Measurements from ENCODE around the gene MMP14. TPM values are rescaled to one million over a fixed set of nuclear protein-coding genes. Genes with fewer than 3 reads are reported as not detected.

MMP14 gene
- total RNA-seq (2022), result 57.2 and 62.9 TPM in 2 replicates
- percentile 66 among the genes with signal in this experiment for Bru-seq, nascent RNA
- BruChase-seq, experiment 1, labeled RNA remaining after a 2-hour chase, result percentile 78 among the genes with signal in this experiment
- BruChase-seq, experiment 2, labeled RNA remaining after a 6-hour chase, result percentile 89 among the genes with signal in this experiment
- long read RNA-seq, partial matches to known transcripts, result 0 of 2 reads
- long read RNA-seq, other reads (novel, unspliced or antisense), result 1 of 2 reads

GRCh38 chr14:22836301-22837113 is at the start of gene MMP14:
Gene MMP14 (plus strand): TSS chr14:22836585. CDS start chr14:22836818, 233 bp downstream.
- Mint-ChIP-seq H3K27me3 (ENCODE audit: insufficient read depth, unreplicated experiment) (no peaks in the 10 kb centered on the region), H3K4me1 (ENCODE audit: low read depth, unreplicated experiment) (peaks cover 17% of the 10 kb centered on the region), H3K4me3 (ENCODE audit: unreplicated experiment) (peak within 1 kb of the TSS; percentile 85), H3K36me3 (ENCODE audit: insufficient read depth, unreplicated experiment) (peaks cover 57% of the 10 kb centered on the region), H3K9me3 (ENCODE audit: unreplicated experiment) (no peaks in the 10 kb centered on the region), H3K27ac (ENCODE audit: unreplicated experiment) (peak within 1 kb of the TSS; percentile 87)
- Histone ChIP-seq H3K4me3 (ENCODE audit: low read depth, low read length) (peak within 1 kb of the TSS; percentile 74), H3K27me3 (replicated peaks; ENCODE audit: control insufficient read depth, insufficient read depth, low read length) (no peaks in the 10 kb centered on the region), H3K4me1 (peaks cover 16% of the 10 kb centered on the region), H3K36me3 (ENCODE audit: control insufficient read depth, insufficient read depth, low read length) (peaks cover 4% of the 10 kb centered on the region), H3K9me3 (no peaks in the 10 kb centered on the region)
- ChIA-PET POLR2A (interaction anchor here (0.8 to 1.6 kb wide), 4 partner anchors 11 to 24 kb away, joined by 5 to 13 read pairs (median 9); no protein-coding TSS in a partner anchor), CTCF (interaction anchor here (0.6 to 4.5 kb wide), 12 partner anchors 12 to 1530 kb away, joined by 3 to 22 read pairs (median 4); partner anchors contain the start of gene SLC7A7)
- intact Hi-C loops (cut with micrococcal nuclease; ENCODE audit: unreplicated experiment), result loop anchor here (1.0 to 2.0 kb wide), 2 partner anchors 14 to 17 kb away; no protein-coding TSS in a partner anchor
- peak; percentile 50 to 75 for TF ChIP-seq CTCF (IDR thresholded peaks at IDR 0.05; ENCODE audit: insufficient read depth in 1 of 2, low read depth in 1 of 2, low read length in 1 of 2, severe bottlenecking in 1 of 2, unreplicated experiment in 1 of 2)
- BruUV-seq (replicated peaks), result TSS peak; percentile 55
- peak; percentile 71 to 77 for DNase-seq

GRCh38 chr14:22786685-22787084 is 49.7 kb upstream of the MMP14 start:
- ChIA-PET POLR2A (interaction anchor here (0.5 kb wide), 1 partner anchor 32 kb away, joined by 3 read pairs; no protein-coding TSS in a partner anchor), CTCF (no interaction called here)
- DNase-seq, result no peak
- no peaks in the 10 kb centered on the region for H3K9me3 Mint-ChIP-seq (ENCODE audit: unreplicated experiment)
- Histone ChIP-seq H3K27me3 (replicated peaks; ENCODE audit: control insufficient read depth, insufficient read depth, low read length) (no peaks in the 10 kb centered on the region), H3K4me3 (ENCODE audit: low read depth, low read length) (no peak overlapping the region), H3K4me1 (peaks cover 31% of the 10 kb centered on the region), H3K36me3 (ENCODE audit: control insufficient read depth, insufficient read depth, low read length) (0 out of 2 replicates have a peak, but pooled peaks cover 1% of the 10 kb centered on the region), H3K9me3 (no peaks in the 10 kb centered on the region)
- BruUV-seq (replicated peaks), result no TSS peak
- H3K4me3 Mint-ChIP-seq (ENCODE audit: unreplicated experiment), result no peak overlapping the region
- H3K27ac Mint-ChIP-seq (ENCODE audit: unreplicated experiment), result peak overlapping the region; percentile 25
- peaks cover 12% of the 10 kb centered on the region for H3K4me1 Mint-ChIP-seq (ENCODE audit: low read depth, unreplicated experiment)
- no peak for TF ChIP-seq CTCF (IDR thresholded peaks at IDR 0.05; ENCODE audit: insufficient read depth in 1 of 2, low read depth in 1 of 2, low read length in 1 of 2, severe bottlenecking in 1 of 2, unreplicated experiment in 1 of 2)
- intact Hi-C loops (cut with micrococcal nuclease; ENCODE audit: unreplicated experiment), result no loop called here
- peaks cover 89% of the 10 kb centered on the region for H3K36me3 Mint-ChIP-seq (ENCODE audit: insufficient read depth, unreplicated experiment)
- H3K27me3 Mint-ChIP-seq (ENCODE audit: insufficient read depth, unreplicated experiment), result no peaks in the 10 kb centered on the region

- intact Hi-C loops (cut with micrococcal nuclease; ENCODE audit: unreplicated experiment), result no loop called here
- H3K4me1 ChIP-seq, result peaks cover 50% of the 10 kb centered on the region
- no peak for TF ChIP-seq CTCF (IDR thresholded peaks at IDR 0.05; ENCODE audit: insufficient read depth in 1 of 2, low read depth in 1 of 2, low read length in 1 of 2, severe bottlenecking in 1 of 2, unreplicated experiment in 1 of 2)
- H3K36me3 ChIP-seq (ENCODE audit: control insufficient read depth, insufficient read depth, low read length), result peaks cover 2% of the 10 kb centered on the region; the same call in 1 of the 2 replicates
- Mint-ChIP-seq H3K27ac (ENCODE audit: unreplicated experiment) (peak overlapping the region; percentile 46), H3K4me3 (ENCODE audit: unreplicated experiment) (peak overlapping the region; percentile 12), H3K4me1 (ENCODE audit: low read depth, unreplicated experiment) (peaks cover 26% of the 10 kb centered on the region), H3K9me3 (ENCODE audit: unreplicated experiment) (no peaks in the 10 kb centered on the region), H3K27me3 (ENCODE audit: insufficient read depth, unreplicated experiment) (no peaks in the 10 kb centered on the region), H3K36me3 (ENCODE audit: insufficient read depth, unreplicated experiment) (peaks cover 85% of the 10 kb centered on the region)
- no peak overlapping the region for H3K4me3 ChIP-seq (ENCODE audit: low read depth, low read length)
- no TSS peak for BruUV-seq (replicated peaks)
- CTCF ChIA-PET, result interaction anchor here (0.9 to 1.2 kb wide), 3 partner anchors 16 to 209 kb away, joined by 4 to 5 read pairs (median 4); no protein-coding TSS in a partner anchor
- H3K27me3 ChIP-seq (replicated peaks; ENCODE audit: control insufficient read depth, insufficient read depth, low read length), result no peaks in the 10 kb centered on the region
- peak; percentile 39 to 45 for DNase-seq
- POLR2A ChIA-PET, result interaction anchor here (0.9 to 1.1 kb wide), 2 partner anchors 16 to 25 kb away, joined by 4 read pairs; no protein-coding TSS in a partner anchor
- no peaks in the 10 kb centered on the region for H3K9me3 ChIP-seq
Observed at GRCh38 chr14:22791301-22791700, 45.1 kb upstream of the MMP14 start.

Measured in Caco-2 (cell line).